Measurements from ENCODE around the gene ACOT13.
A peak's percentile ranks its signal among the peaks of the same experiment; 100 is the strongest.

Gene ACOT13

GRCh38 chr6:24650365-24650764, 16.5 kb upstream of the ACOT13 start:
- Histone ChIP-seq H3K9ac (ENCODE audit: low read length) (no peak overlapping the region), H2BK5ac (ENCODE audit: low read depth, low read length, poor library complexity, severe bottlenecking) (no peak overlapping the region), H3K4me2 (ENCODE audit: low read length, poor library complexity, severe bottlenecking) (no peak overlapping the region), H3K18ac (ENCODE audit: low read depth in 1 of 2, low read length in 2 of 2) (no peak overlapping the region), H2BK12ac (ENCODE audit: low read length in 2 of 2) (no peak overlapping the region), H3K23ac (ENCODE audit: low read length in 2 of 2) (no peak overlapping the region), H2BK120ac (ENCODE audit: low read depth, low read length) (no peak overlapping the region), H4K91ac (ENCODE audit: low read length) (no peak overlapping the region), H3K4ac (ENCODE audit: low read depth in 1 of 2, low read length in 2 of 2) (no peak overlapping the region), H3K4me1 (ENCODE audit: control insufficient read depth, insufficient read depth, low read depth, low read length) (peaks cover 9% of the 10 kb centered on the region), H2AFZ (ENCODE audit: low read depth, low read length) (no peak overlapping the region), H3K9me3 (ENCODE audit: control insufficient read depth, low read length) (no peaks in the 10 kb centered on the region), H2AK5ac (ENCODE audit: low read length, severe bottlenecking) (no peak overlapping the region), H3K4me3 (ENCODE audit: insufficient read depth in 1 of 2, low read depth in 1 of 2, low read length in 2 of 2) (no peak overlapping the region), H3K27ac (ENCODE audit: low read length, poor library complexity, severe bottlenecking) (no peak overlapping the region), H3K14ac (ENCODE audit: low read length in 2 of 2) (no peak overlapping the region), H3K27me3 (ENCODE audit: control insufficient read depth in 1 of 2, insufficient read depth in 1 of 2, low read length in 2 of 2) (no peaks in the 10 kb centered on the region), H2BK15ac (ENCODE audit: low read depth, poor library complexity, severe bottlenecking) (no peak overlapping the region), H3K79me1 (replicated peaks; ENCODE audit: low read length, poor library complexity, severe bottlenecking) (peaks cover 12% of the 10 kb centered on the region), H3K36me3 (ENCODE audit: control insufficient read depth in 1 of 2, insufficient read depth in 2 of 2, low read depth in 1 of 2, low read length in 2 of 2) (peaks cover 7 to 53% of the 10 kb centered on the region in 2 experiments), H4K8ac (ENCODE audit: low read length) (no peak overlapping the region)
- no peak for DNase-seq
- 88% methylated on average over 2 of the region's 3 CpGs for WGBS

- Histone ChIP-seq H3K27me3 (ENCODE audit: control insufficient read depth in 1 of 2, insufficient read depth in 1 of 2, low read length in 2 of 2) (no peaks in the 10 kb centered on the region), H3K9ac (ENCODE audit: low read length) (no peak overlapping the region), H2BK12ac (ENCODE audit: low read length in 2 of 2) (no peak overlapping the region), H3K36me3 (ENCODE audit: control insufficient read depth in 1 of 2, insufficient read depth in 2 of 2, low read depth in 1 of 2, low read length in 2 of 2) (peaks cover 7 to 83% of the 10 kb centered on the region in 2 experiments), H2AK5ac (ENCODE audit: low read length, severe bottlenecking) (no peak overlapping the region), H2BK5ac (ENCODE audit: low read depth, low read length, poor library complexity, severe bottlenecking) (no peak overlapping the region), H3K4ac (ENCODE audit: low read depth in 1 of 2, low read length in 2 of 2) (no peak overlapping the region), H3K18ac (ENCODE audit: low read depth in 1 of 2, low read length in 2 of 2) (no peak overlapping the region), H3K14ac (ENCODE audit: low read length in 2 of 2) (no peak overlapping the region), H3K4me1 (ENCODE audit: control insufficient read depth, insufficient read depth, low read depth, low read length) (no peaks in the 10 kb centered on the region), H2BK120ac (ENCODE audit: low read depth, low read length) (no peak overlapping the region), H2BK15ac (ENCODE audit: low read depth, poor library complexity, severe bottlenecking) (no peak overlapping the region), H3K79me1 (replicated peaks; ENCODE audit: low read length, poor library complexity, severe bottlenecking) (peaks cover 28% of the 10 kb centered on the region), H3K4me2 (ENCODE audit: low read length, poor library complexity, severe bottlenecking) (no peak overlapping the region), H3K23ac (ENCODE audit: low read length in 2 of 2) (no peak overlapping the region), H4K91ac (ENCODE audit: low read length) (no peak overlapping the region), H3K9me3 (ENCODE audit: control insufficient read depth, low read length) (no peaks in the 10 kb centered on the region), H4K8ac (ENCODE audit: low read length) (no peak overlapping the region), H3K4me3 (ENCODE audit: insufficient read depth in 1 of 2, low read depth in 1 of 2, low read length in 2 of 2) (no peak overlapping the region), H3K27ac (ENCODE audit: low read length, poor library complexity, severe bottlenecking) (no peak overlapping the region), H2AFZ (ENCODE audit: low read depth, low read length) (no peak overlapping the region)
- 100% methylated on average over 1 of the region's 1 CpG for WGBS
- DNase-seq, result no peak
Observed at GRCh38 chr6:24655215-24655614, 11.7 kb upstream of the ACOT13 start.

GRCh38 chr6:24658573-24659560, 8.0 kb upstream of the ACOT13 start:
- DNase-seq, result peak; percentile 81
- H3K4me2 ChIP-seq (ENCODE audit: low read length, poor library complexity, severe bottlenecking), result no peak overlapping the region
- H2AFZ ChIP-seq (ENCODE audit: low read depth, low read length), result no peak overlapping the region
- no peak overlapping the region for H3K4me3 ChIP-seq (ENCODE audit: insufficient read depth in 1 of 2, low read depth in 1 of 2, low read length in 2 of 2)
- peaks cover 2% of the 10 kb centered on the region for H3K4me1 ChIP-seq (ENCODE audit: control insufficient read depth, insufficient read depth, low read depth, low read length)
- H3K4ac ChIP-seq (ENCODE audit: low read depth in 1 of 2, low read length in 2 of 2), result no peak overlapping the region
- H3K18ac ChIP-seq (ENCODE audit: low read depth in 1 of 2, low read length in 2 of 2), result no peak overlapping the region
- no peak overlapping the region for H3K23ac ChIP-seq (ENCODE audit: low read length in 2 of 2)
- H2BK12ac ChIP-seq (ENCODE audit: low read length in 2 of 2), result no peak overlapping the region
- H3K9me3 ChIP-seq (ENCODE audit: control insufficient read depth, low read length), result no peaks in the 10 kb centered on the region
- H3K9ac ChIP-seq (ENCODE audit: low read length), result peak overlapping the region; percentile 75
- peaks cover 25% of the 10 kb centered on the region for H3K79me1 ChIP-seq (replicated peaks; ENCODE audit: low read length, poor library complexity, severe bottlenecking)
- peaks cover 8 to 80% of the 10 kb centered on the region in 2 experiments for H3K36me3 ChIP-seq (ENCODE audit: control insufficient read depth in 1 of 2, insufficient read depth in 2 of 2, low read depth in 1 of 2, low read length in 2 of 2)
- H4K8ac ChIP-seq (ENCODE audit: low read length), result no peak overlapping the region
- no peak overlapping the region for H2BK15ac ChIP-seq (ENCODE audit: low read depth, poor library complexity, severe bottlenecking)
- H3K27ac ChIP-seq (ENCODE audit: low read length, poor library complexity, severe bottlenecking), result no peak overlapping the region
- H3K27me3 ChIP-seq (ENCODE audit: control insufficient read depth in 1 of 2, insufficient read depth in 1 of 2, low read length in 2 of 2), result no peaks in the 10 kb centered on the region
- H2AK5ac ChIP-seq (ENCODE audit: low read length, severe bottlenecking), result no peak overlapping the region
- H2BK120ac ChIP-seq (ENCODE audit: low read depth, low read length), result no peak overlapping the region
- 82% methylated on average over 8 of the region's 9 CpGs for whole genome bisulfite sequencing
- H3K14ac ChIP-seq (ENCODE audit: low read length in 2 of 2), result no peak overlapping the region
- no peak overlapping the region for H4K91ac ChIP-seq (ENCODE audit: low read length)
- H2BK5ac ChIP-seq (ENCODE audit: low read depth, low read length, poor library complexity, severe bottlenecking), result no peak overlapping the region

GRCh38 chr6:24659561-24659960, 7.3 kb upstream of the ACOT13 start:
- H2BK120ac ChIP-seq (ENCODE audit: low read depth, low read length), result no peak overlapping the region
- H3K4me3 ChIP-seq (ENCODE audit: insufficient read depth in 1 of 2, low read depth in 1 of 2, low read length in 2 of 2), result no peak overlapping the region
- H3K14ac ChIP-seq (ENCODE audit: low read length in 2 of 2), result no peak overlapping the region
- no peak for DNase-seq
- no peaks in the 10 kb centered on the region for H3K9me3 ChIP-seq (ENCODE audit: control insufficient read depth, low read length)
- no peak overlapping the region for H2BK5ac ChIP-seq (ENCODE audit: low read depth, low read length, poor library complexity, severe bottlenecking)
- peak overlapping the region; percentile 75 for H3K9ac ChIP-seq (ENCODE audit: low read length)
- no peak overlapping the region for H2BK12ac ChIP-seq (ENCODE audit: low read length in 2 of 2)
- no peaks in the 10 kb centered on the region for H3K27me3 ChIP-seq (ENCODE audit: control insufficient read depth in 1 of 2, insufficient read depth in 1 of 2, low read length in 2 of 2)
- H2AK5ac ChIP-seq (ENCODE audit: low read length, severe bottlenecking), result no peak overlapping the region
- no peak overlapping the region for H4K8ac ChIP-seq (ENCODE audit: low read length)
- no peak overlapping the region for H2BK15ac ChIP-seq (ENCODE audit: low read depth, poor library complexity, severe bottlenecking)
- H4K91ac ChIP-seq (ENCODE audit: low read length), result no peak overlapping the region
- H3K79me1 ChIP-seq (replicated peaks; ENCODE audit: low read length, poor library complexity, severe bottlenecking), result peaks cover 29% of the 10 kb centered on the region
- H3K23ac ChIP-seq (ENCODE audit: low read length in 2 of 2), result no peak overlapping the region
- no CpG with 5 or more reads among the region's 1 CpG for WGBS
- no peak overlapping the region for H2AFZ ChIP-seq (ENCODE audit: low read depth, low read length)
- H3K4ac ChIP-seq (ENCODE audit: low read depth in 1 of 2, low read length in 2 of 2), result no peak overlapping the region
- H3K36me3 ChIP-seq (ENCODE audit: control insufficient read depth in 1 of 2, insufficient read depth in 2 of 2, low read depth in 1 of 2, low read length in 2 of 2), result peaks cover 8 to 78% of the 10 kb centered on the region in 2 experiments
- H3K18ac ChIP-seq (ENCODE audit: low read depth in 1 of 2, low read length in 2 of 2), result no peak overlapping the region
- H3K4me1 ChIP-seq (ENCODE audit: control insufficient read depth, insufficient read depth, low read depth, low read length), result peaks cover 2% of the 10 kb centered on the region
- H3K4me2 ChIP-seq (ENCODE audit: low read length, poor library complexity, severe bottlenecking), result no peak overlapping the region
- no peak overlapping the region for H3K27ac ChIP-seq (ENCODE audit: low read length, poor library complexity, severe bottlenecking)

All from mesenchymal stem cell (in vitro differentiated cells and primary cell).